Measurements from ENCODE around the gene NPFF. TPM values are rescaled to one million over a fixed set of nuclear protein-coding genes. Genes with fewer than 3 reads are reported as not detected.

The NPFF gene
- total and polyA plus RNA-seq, 10 of the 15 experiments (the other 5 are each of a cell fraction or from before 2014, with no cell fraction given) = 0.21 to 0.69 (median 0.23) TPM; not detected in 7

DNA sequence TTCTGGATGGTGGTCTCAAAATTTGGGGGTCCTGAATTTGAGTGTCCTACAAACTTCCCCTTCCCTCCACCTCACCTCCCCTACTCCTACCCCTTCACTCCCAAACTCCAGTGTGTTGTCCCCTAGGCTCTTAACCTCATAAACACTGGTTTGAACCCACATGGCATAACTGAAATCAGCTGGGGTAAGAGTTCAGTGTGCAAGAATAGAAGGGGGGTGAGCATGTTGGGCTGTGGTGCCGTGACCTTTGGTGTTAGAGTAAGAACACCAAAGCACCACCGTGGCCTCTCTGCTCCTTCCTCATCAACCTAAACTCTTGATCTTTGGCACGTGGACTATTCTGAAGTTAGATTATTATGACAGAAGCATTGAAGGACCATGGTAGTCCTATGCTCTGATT is 44.3 kb downstream of the NPFF start:
- H3K4me2 ChIP-seq (ENCODE audit: control insufficient read depth, insufficient read depth) = no peak overlapping the region; the same call in 1 of the 2 replicates
- H3K27me3 ChIP-seq (replicated peaks in 1 of 2; ENCODE audit: control insufficient read depth in 2 of 2, insufficient read depth in 2 of 2, low read length in 1 of 2) = no peaks in the 10 kb centered on the region
- RAD21 ChIA-PET (ENCODE audit: unreplicated experiment) = no interaction called here
- SMC1A ChIA-PET (ENCODE audit: uncharacterized antibody, unreplicated experiment) = no interaction called here
- H3K36me3 ChIP-seq (ENCODE audit: control insufficient read depth in 2 of 2, insufficient read depth in 2 of 2, low read length in 1 of 2) = peaks cover 38 to 78% of the 10 kb centered on the region in 2 experiments
- ATAC-seq (peak; percentile 6; the same call in 1 of the 3 replicates), DNase-seq (ENCODE audit: low read depth, low spot score) (no peak), FAIRE-seq (no peak)
- no peak overlapping the region for H3K9ac ChIP-seq (ENCODE audit: control insufficient read depth, insufficient read depth, low read length)
- CTCF ChIA-PET = interaction anchor here (1.3 kb wide), 1 partner anchor 111 kb away, joined by 3 read pairs; no protein-coding TSS in a partner anchor
- H3K4me3 ChIP-seq = no peak overlapping the region
- POLR2A ChIA-PET = interaction anchor here (0.6 kb wide), 1 partner anchor 74 kb away, joined by 3 read pairs; no protein-coding TSS in a partner anchor
- TF ChIP-seq POLR2A (IDR thresholded peaks at IDR 0.05; ENCODE audit: low read depth, low read length) = peak; percentile 24; the same call in 1 of the 2 replicates
- TF ChIP-seq, protein P1, sequence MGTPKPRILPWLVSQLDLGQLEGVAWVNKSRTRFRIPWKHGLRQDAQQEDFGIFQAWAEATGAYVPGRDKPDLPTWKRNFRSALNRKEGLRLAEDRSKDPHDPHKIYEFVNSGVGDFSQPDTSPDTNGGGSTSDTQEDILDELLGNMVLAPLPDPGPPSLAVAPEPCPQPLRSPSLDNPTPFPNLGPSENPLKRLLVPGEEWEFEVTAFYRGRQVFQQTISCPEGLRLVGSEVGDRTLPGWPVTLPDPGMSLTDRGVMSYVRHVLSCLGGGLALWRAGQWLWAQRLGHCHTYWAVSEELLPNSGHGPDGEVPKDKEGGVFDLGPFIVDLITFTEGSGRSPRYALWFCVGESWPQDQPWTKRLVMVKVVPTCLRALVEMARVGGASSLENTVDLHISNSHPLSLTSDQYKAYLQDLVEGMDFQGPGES (IDR thresholded peaks at IDR 0.05) = no peak
- no peak overlapping the region for H3K27ac ChIP-seq (ENCODE audit: control insufficient read depth, insufficient read depth)
- intact Hi-C loops (cut with micrococcal nuclease; ENCODE audit: unreplicated experiment) (no loop called here), in situ Hi-C loops (cut with MboI) (no loop called here)
- no peaks in the 10 kb centered on the region for H3K9me3 ChIP-seq (replicated peaks; ENCODE audit: control insufficient read depth, insufficient read depth, low read length)
- peaks cover 4% of the 10 kb centered on the region for H3K4me1 ChIP-seq (ENCODE audit: control insufficient read depth, insufficient read depth, low read length)
- peaks cover 17% of the 10 kb centered on the region for H4K20me1 ChIP-seq (ENCODE audit: control insufficient read depth, insufficient read depth)
- BruUV-seq (replicated peaks) = no TSS peak
- H2AFZ ChIP-seq (ENCODE audit: control insufficient read depth, low read depth, low read length) = no peak overlapping the region
- H3K79me2 ChIP-seq (ENCODE audit: control insufficient read depth, insufficient read depth, low read length) = peaks cover 39% of the 10 kb centered on the region
- WGBS (ENCODE audit: insufficient coverage, insufficient replicate concordance, low lambda C conversion rate, missing lambda C conversion rate) = 87% methylated on average over 3 of the region's 3 CpGs

DNA sequence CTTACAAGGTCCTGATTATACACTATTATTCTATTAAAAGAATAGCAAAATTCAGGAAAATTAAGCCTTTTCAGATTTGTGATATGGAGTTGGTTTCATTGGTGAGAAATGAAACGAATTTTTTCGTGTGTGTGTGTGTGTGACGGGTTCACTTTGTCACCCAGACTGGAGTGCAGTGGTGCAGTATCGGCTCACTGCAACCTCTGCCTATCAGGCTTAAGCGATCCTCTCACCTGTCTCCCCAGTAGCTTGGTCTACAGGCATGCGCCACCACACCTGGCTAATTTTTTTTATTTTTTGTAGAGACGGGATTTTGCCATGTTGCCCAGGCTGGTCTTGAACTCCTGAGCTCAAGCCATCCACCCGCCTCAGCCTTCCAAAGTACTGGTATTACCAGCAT is 45.7 kb downstream of the NPFF start:
- no peak for DNase-seq (ENCODE audit: low read depth, low spot score)
- Histone ChIP-seq H3K9ac (ENCODE audit: control insufficient read depth, insufficient read depth, low read length) (no peak overlapping the region), H3K9me3 (replicated peaks; ENCODE audit: control insufficient read depth, insufficient read depth, low read length) (no peaks in the 10 kb centered on the region), H3K27me3 (replicated peaks in 1 of 2; ENCODE audit: control insufficient read depth in 2 of 2, insufficient read depth in 2 of 2, low read length in 1 of 2) (no peaks in the 10 kb centered on the region), H3K79me2 (ENCODE audit: control insufficient read depth, insufficient read depth, low read length) (peaks cover 43% of the 10 kb centered on the region), H3K4me3 (no peak overlapping the region), H3K27ac (ENCODE audit: control insufficient read depth, insufficient read depth) (no peak overlapping the region), H3K4me1 (ENCODE audit: control insufficient read depth, insufficient read depth, low read length) (peaks cover 4% of the 10 kb centered on the region), H3K4me2 (ENCODE audit: control insufficient read depth, insufficient read depth) (no peak overlapping the region), H3K36me3 (ENCODE audit: control insufficient read depth in 2 of 2, insufficient read depth in 2 of 2, low read length in 1 of 2) (peaks cover 31 to 79% of the 10 kb centered on the region in 2 experiments), H4K20me1 (ENCODE audit: control insufficient read depth, insufficient read depth) (peaks cover 19% of the 10 kb centered on the region), H2AFZ (ENCODE audit: control insufficient read depth, low read depth, low read length) (no peak overlapping the region)
- in situ Hi-C loops (cut with MboI) (no loop called here), intact Hi-C loops (cut with micrococcal nuclease; ENCODE audit: unreplicated experiment) (no loop called here)
- 81% methylated on average over 7 of the region's 8 CpGs for WGBS (ENCODE audit: insufficient coverage, insufficient replicate concordance, low lambda C conversion rate, missing lambda C conversion rate)
- ChIA-PET POLR2A (interaction anchor here (0.6 kb wide), 2 partner anchors 32 to 374 kb away, joined by 3 to 4 read pairs; no protein-coding TSS in a partner anchor), SMC1A (ENCODE audit: uncharacterized antibody, unreplicated experiment) (interaction anchor here (0.9 to 1.0 kb wide), 2 partner anchors 9 to 14 kb away, joined by 3 to 4 read pairs; no protein-coding TSS in a partner anchor), RAD21 (ENCODE audit: unreplicated experiment) (no interaction called here), CTCF (interaction anchor here (0.7 to 1.3 kb wide), 2 partner anchors 8 to 109 kb away, joined by 3 read pairs; no protein-coding TSS in a partner anchor)
- BruUV-seq (replicated peaks) = no TSS peak
- no peak for ATAC-seq
- no peak for FAIRE-seq
- TF ChIP-seq SMC3 (IDR thresholded peaks at IDR 0.05; ENCODE audit: borderline replicate concordance, low read length) (no peak), TCF12 (IDR thresholded peaks at IDR 0.05; ENCODE audit: low read depth, low read length) (no peak), NFXL1 (IDR thresholded peaks at IDR 0.05; ENCODE audit: borderline replicate concordance) (no peak), JUND (IDR thresholded peaks at IDR 0.05; ENCODE audit: low read depth, low read length) (no peak)
- TF ChIP-seq, protein P2, sequence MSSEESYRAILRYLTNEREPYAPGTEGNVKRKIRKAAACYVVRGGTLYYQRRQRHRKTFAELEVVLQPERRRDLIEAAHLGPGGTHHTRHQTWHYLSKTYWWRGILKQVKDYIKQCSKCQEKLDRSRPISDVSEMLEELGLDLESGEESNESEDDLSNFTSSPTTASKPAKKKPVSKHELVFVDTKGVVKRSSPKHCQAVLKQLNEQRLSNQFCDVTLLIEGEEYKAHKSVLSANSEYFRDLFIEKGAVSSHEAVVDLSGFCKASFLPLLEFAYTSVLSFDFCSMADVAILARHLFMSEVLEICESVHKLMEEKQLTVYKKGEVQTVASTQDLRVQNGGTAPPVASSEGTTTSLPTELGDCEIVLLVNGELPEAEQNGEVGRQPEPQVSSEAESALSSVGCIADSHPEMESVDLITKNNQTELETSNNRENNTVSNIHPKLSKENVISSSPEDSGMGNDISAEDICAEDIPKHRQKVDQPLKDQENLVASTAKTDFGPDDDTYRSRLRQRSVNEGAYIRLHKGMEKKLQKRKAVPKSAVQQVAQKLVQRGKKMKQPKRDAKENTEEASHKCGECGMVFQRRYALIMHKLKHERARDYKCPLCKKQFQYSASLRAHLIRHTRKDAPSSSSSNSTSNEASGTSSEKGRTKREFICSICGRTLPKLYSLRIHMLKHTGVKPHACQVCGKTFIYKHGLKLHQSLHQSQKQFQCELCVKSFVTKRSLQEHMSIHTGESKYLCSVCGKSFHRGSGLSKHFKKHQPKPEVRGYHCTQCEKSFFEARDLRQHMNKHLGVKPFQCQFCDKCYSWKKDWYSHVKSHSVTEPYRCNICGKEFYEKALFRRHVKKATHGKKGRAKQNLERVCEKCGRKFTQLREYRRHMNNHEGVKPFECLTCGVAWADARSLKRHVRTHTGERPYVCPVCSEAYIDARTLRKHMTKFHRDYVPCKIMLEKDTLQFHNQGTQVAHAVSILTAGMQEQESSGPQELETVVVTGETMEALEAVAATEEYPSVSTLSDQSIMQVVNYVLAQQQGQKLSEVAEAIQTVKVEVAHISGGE (CRISPR knock-in tag; IDR thresholded peaks at IDR 0.05) = no peak
- TF ChIP-seq, protein P3, sequence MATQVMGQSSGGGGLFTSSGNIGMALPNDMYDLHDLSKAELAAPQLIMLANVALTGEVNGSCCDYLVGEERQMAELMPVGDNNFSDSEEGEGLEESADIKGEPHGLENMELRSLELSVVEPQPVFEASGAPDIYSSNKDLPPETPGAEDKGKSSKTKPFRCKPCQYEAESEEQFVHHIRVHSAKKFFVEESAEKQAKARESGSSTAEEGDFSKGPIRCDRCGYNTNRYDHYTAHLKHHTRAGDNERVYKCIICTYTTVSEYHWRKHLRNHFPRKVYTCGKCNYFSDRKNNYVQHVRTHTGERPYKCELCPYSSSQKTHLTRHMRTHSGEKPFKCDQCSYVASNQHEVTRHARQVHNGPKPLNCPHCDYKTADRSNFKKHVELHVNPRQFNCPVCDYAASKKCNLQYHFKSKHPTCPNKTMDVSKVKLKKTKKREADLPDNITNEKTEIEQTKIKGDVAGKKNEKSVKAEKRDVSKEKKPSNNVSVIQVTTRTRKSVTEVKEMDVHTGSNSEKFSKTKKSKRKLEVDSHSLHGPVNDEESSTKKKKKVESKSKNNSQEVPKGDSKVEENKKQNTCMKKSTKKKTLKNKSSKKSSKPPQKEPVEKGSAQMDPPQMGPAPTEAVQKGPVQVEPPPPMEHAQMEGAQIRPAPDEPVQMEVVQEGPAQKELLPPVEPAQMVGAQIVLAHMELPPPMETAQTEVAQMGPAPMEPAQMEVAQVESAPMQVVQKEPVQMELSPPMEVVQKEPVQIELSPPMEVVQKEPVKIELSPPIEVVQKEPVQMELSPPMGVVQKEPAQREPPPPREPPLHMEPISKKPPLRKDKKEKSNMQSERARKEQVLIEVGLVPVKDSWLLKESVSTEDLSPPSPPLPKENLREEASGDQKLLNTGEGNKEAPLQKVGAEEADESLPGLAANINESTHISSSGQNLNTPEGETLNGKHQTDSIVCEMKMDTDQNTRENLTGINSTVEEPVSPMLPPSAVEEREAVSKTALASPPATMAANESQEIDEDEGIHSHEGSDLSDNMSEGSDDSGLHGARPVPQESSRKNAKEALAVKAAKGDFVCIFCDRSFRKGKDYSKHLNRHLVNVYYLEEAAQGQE (IDR thresholded peaks at IDR 0.05; ENCODE audit: low read depth, low read length) = no peak

Measured in GM12878 (cell line).